Measurements from ENCODE around the gene NOL4L. TPM values are rescaled to one million over a fixed set of nuclear protein-coding genes. Genes with fewer than 3 reads are reported as not detected.
"Not testable (repeated sequence)": the region's sequence is repeated elsewhere in the genome, so short reads cannot be mapped to it uniquely, and the experiment has no call there.

The NOL4L gene
- total RNA-seq, 1 experiment from 2014 or later = 1.4 TPM

DNA sequence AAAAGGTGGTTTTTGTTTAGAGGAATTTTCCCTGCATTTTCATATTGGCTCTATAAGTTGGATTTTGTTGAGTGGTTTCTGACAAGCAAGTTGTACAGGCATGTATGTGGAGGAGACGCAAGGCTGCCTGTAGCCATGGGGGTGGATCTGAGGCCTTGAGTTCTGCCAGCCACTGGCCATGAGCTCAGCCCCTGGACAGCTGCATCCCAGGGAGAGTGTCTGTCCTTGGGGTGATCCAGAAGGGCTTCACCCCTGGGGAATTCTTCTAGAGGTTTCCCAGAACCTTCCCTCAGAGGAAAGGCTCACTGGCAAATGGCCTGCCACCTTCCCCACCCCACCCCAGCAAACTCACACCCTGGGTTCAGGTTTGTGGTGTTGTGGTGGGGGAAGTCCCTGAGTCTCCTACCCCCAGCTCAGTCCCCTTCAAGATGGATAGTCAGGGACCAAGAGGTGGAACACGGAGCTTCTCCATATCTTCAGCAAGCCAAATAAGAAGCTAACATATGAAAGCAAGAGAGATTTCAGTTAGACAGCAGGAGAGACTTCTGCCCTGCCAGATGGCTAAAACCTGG lies 11.6 kb upstream of the NOL4L start:
- Histone ChIP-seq H3K27me3 (replicated peaks; ENCODE audit: insufficient read depth, low read depth, low read length, poor library complexity) (no peaks in the 10 kb centered on the region), H3K27ac (ENCODE audit: low read depth, low read length, poor library complexity, severe bottlenecking) (no peak overlapping the region), H3K4me3 (ENCODE audit: low read depth, low read length, poor library complexity, severe bottlenecking) (no peak overlapping the region), H3K9me3 (ENCODE audit: low read depth, low read length, poor library complexity, severe bottlenecking) (no peaks in the 10 kb centered on the region), H3K36me3 (ENCODE audit: insufficient read depth, low read length, poor library complexity, severe bottlenecking) (no peaks in the 10 kb centered on the region), H3K4me1 (ENCODE audit: insufficient read depth, low read length, poor library complexity, severe bottlenecking) (no peaks in the 10 kb centered on the region)
- TF ChIP-seq, protein P1, sequence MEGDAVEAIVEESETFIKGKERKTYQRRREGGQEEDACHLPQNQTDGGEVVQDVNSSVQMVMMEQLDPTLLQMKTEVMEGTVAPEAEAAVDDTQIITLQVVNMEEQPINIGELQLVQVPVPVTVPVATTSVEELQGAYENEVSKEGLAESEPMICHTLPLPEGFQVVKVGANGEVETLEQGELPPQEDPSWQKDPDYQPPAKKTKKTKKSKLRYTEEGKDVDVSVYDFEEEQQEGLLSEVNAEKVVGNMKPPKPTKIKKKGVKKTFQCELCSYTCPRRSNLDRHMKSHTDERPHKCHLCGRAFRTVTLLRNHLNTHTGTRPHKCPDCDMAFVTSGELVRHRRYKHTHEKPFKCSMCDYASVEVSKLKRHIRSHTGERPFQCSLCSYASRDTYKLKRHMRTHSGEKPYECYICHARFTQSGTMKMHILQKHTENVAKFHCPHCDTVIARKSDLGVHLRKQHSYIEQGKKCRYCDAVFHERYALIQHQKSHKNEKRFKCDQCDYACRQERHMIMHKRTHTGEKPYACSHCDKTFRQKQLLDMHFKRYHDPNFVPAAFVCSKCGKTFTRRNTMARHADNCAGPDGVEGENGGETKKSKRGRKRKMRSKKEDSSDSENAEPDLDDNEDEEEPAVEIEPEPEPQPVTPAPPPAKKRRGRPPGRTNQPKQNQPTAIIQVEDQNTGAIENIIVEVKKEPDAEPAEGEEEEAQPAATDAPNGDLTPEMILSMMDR (conservative IDR thresholded peaks at IDR 0.05; ENCODE audit: low read depth, low read length) = no peak
- TF ChIP-seq EZH2 (IDR thresholded peaks at IDR 0.05; ENCODE audit: borderline replicate concordance, low read depth, low read length, poor library complexity, severe bottlenecking) = no peak
- BruUV-seq (replicated peaks) = no TSS peak
- DNase-seq (ENCODE audit: low spot score) = no peak
- ChIA-PET CTCF (no interaction called here), POLR2A (ENCODE audit: low non-redundant PET) (no interaction called here)
- intact Hi-C loops (cut with micrococcal nuclease; ENCODE audit: unreplicated experiment) = no loop called here

- no peak for DNase-seq (ENCODE audit: low spot score)
- intact Hi-C loops (cut with micrococcal nuclease; ENCODE audit: unreplicated experiment) = no loop called here
- ChIA-PET POLR2A (ENCODE audit: low non-redundant PET) (no interaction called here), CTCF (no interaction called here)
- Histone ChIP-seq H3K9me3 (ENCODE audit: low read depth, low read length, poor library complexity, severe bottlenecking) (no peaks in the 10 kb centered on the region), H3K4me3 (ENCODE audit: low read depth, low read length, poor library complexity, severe bottlenecking) (no peak overlapping the region), H3K27ac (ENCODE audit: low read depth, low read length, poor library complexity, severe bottlenecking) (no peak overlapping the region), H3K4me1 (ENCODE audit: insufficient read depth, low read length, poor library complexity, severe bottlenecking) (no peaks in the 10 kb centered on the region), H3K27me3 (replicated peaks; ENCODE audit: insufficient read depth, low read depth, low read length, poor library complexity) (peaks cover 2% of the 10 kb centered on the region), H3K36me3 (ENCODE audit: insufficient read depth, low read length, poor library complexity, severe bottlenecking) (no peaks in the 10 kb centered on the region)
- BruUV-seq (replicated peaks) = no TSS peak
- TF ChIP-seq, protein P1 (conservative IDR thresholded peaks at IDR 0.05; ENCODE audit: low read depth, low read length) = no peak
- no peak for TF ChIP-seq EZH2 (IDR thresholded peaks at IDR 0.05; ENCODE audit: borderline replicate concordance, low read depth, low read length, poor library complexity, severe bottlenecking)
These were observed 10.0 kb upstream of the NOL4L start for GRCh38 chr20:32595143-32595542.

- intact Hi-C loops (cut with micrococcal nuclease; ENCODE audit: unreplicated experiment); H3K4me3 ChIP-seq (ENCODE audit: low read depth, low read length, poor library complexity, severe bottlenecking); CTCF ChIA-PET; H3K9me3 ChIP-seq (ENCODE audit: low read depth, low read length, poor library complexity, severe bottlenecking); POLR2A ChIA-PET (ENCODE audit: low non-redundant PET); BruUV-seq (replicated peaks); H3K27ac ChIP-seq (ENCODE audit: low read depth, low read length, poor library complexity, severe bottlenecking); DNase-seq (ENCODE audit: low spot score); H3K4me1 ChIP-seq (ENCODE audit: insufficient read depth, low read length, poor library complexity, severe bottlenecking); H3K27me3 ChIP-seq (replicated peaks; ENCODE audit: insufficient read depth, low read depth, low read length, poor library complexity); H3K36me3 ChIP-seq (ENCODE audit: insufficient read depth, low read length, poor library complexity, severe bottlenecking): not testable (repeated sequence)
These were observed 9.5 kb upstream of the NOL4L start for GRCh38 chr20:32594669-32595068.

GRCh38 chr20:32594204-32594603 lies 9.1 kb upstream of the NOL4L start:
- H3K4me1 ChIP-seq (ENCODE audit: insufficient read depth, low read length, poor library complexity, severe bottlenecking) = no peaks in the 10 kb centered on the region
- DNase-seq (ENCODE audit: low spot score) = no peak
- no TSS peak for BruUV-seq (replicated peaks)
- no peaks in the 10 kb centered on the region for H3K9me3 ChIP-seq (ENCODE audit: low read depth, low read length, poor library complexity, severe bottlenecking)
- POLR2A ChIA-PET (ENCODE audit: low non-redundant PET) = no interaction called here
- intact Hi-C loops (cut with micrococcal nuclease; ENCODE audit: unreplicated experiment) = no loop called here
- no peak overlapping the region for H3K4me3 ChIP-seq (ENCODE audit: low read depth, low read length, poor library complexity, severe bottlenecking)
- H3K36me3 ChIP-seq (ENCODE audit: insufficient read depth, low read length, poor library complexity, severe bottlenecking) = no peaks in the 10 kb centered on the region
- CTCF ChIA-PET = no interaction called here
- no peak for TF ChIP-seq EZH2 (IDR thresholded peaks at IDR 0.05; ENCODE audit: borderline replicate concordance, low read depth, low read length, poor library complexity, severe bottlenecking)
- TF ChIP-seq, protein P1 (conservative IDR thresholded peaks at IDR 0.05; ENCODE audit: low read depth, low read length) = no peak
- H3K27ac ChIP-seq (ENCODE audit: low read depth, low read length, poor library complexity, severe bottlenecking) = no peak overlapping the region
- peaks cover 8% of the 10 kb centered on the region for H3K27me3 ChIP-seq (replicated peaks; ENCODE audit: insufficient read depth, low read depth, low read length, poor library complexity)

GRCh38 chr20:32592616-32593015 lies 7.5 kb upstream of the NOL4L start:
- H3K27ac ChIP-seq (ENCODE audit: low read depth, low read length, poor library complexity, severe bottlenecking); H3K4me3 ChIP-seq (ENCODE audit: low read depth, low read length, poor library complexity, severe bottlenecking); intact Hi-C loops (cut with micrococcal nuclease; ENCODE audit: unreplicated experiment); H3K36me3 ChIP-seq (ENCODE audit: insufficient read depth, low read length, poor library complexity, severe bottlenecking); H3K4me1 ChIP-seq (ENCODE audit: insufficient read depth, low read length, poor library complexity, severe bottlenecking); H3K9me3 ChIP-seq (ENCODE audit: low read depth, low read length, poor library complexity, severe bottlenecking); CTCF ChIA-PET; DNase-seq (ENCODE audit: low spot score); POLR2A ChIA-PET (ENCODE audit: low non-redundant PET); BruUV-seq (replicated peaks): not testable (repeated sequence)
- peaks cover 16% of the 10 kb centered on the region for H3K27me3 ChIP-seq (replicated peaks; ENCODE audit: insufficient read depth, low read depth, low read length, poor library complexity)

Data from A673 (cell line).